Astrocyte (in vitro differentiated cells and primary cell): ENCODE measurements around the gene CIPC. TPM values are rescaled to one million over a fixed set of nuclear protein-coding genes. Genes with fewer than 3 reads are reported as not detected.

Experiments
- DNase-seq: peaks from one replicate; pipeline ENCODE4 v3.0.0-alpha.2; 2010; ENCODE audit warnings: low read depth
- FAIRE-seq: peaks from 2 replicates; lab custom pipeline; 2011; peaks lifted over from hg19 to GRCh38; lab: Jason Lieb, UNC
- H2AFZ ChIP-seq: 2 replicates; pipeline ENCODE4 v1.6.0; 2012; ENCODE audit warnings: low read depth, low read length, inconsistent platforms
- H3K27ac ChIP-seq: 2 replicates; pipeline ENCODE4 v1.5.1; 2011; ENCODE audit warnings: low read depth, low read length, inconsistent platforms
- H3K27me3 ChIP-seq: 2 replicates; pipeline ENCODE4 v1.6.0; 2011; ENCODE audit warnings: low read length, inconsistent platforms; ENCODE audit not compliant: insufficient read depth
- H3K36me3 ChIP-seq: 2 replicates; pipeline ENCODE4 v1.5.1; 2011; ENCODE audit warnings: low read length, inconsistent platforms; ENCODE audit not compliant: insufficient read depth
- H3K4me1 ChIP-seq: 2 replicates; pipeline ENCODE4 v1.5.1; 2011; ENCODE audit warnings: low read length, inconsistent platforms; ENCODE audit not compliant: insufficient read depth
- H3K4me2 ChIP-seq: 2 replicates; pipeline ENCODE4 v1.6.0; 2012; ENCODE audit warnings: low read length, inconsistent platforms
- H3K4me3 ChIP-seq: 2 replicates; pipeline ENCODE4 v1.5.1; 2011; ENCODE audit warnings: low read depth, mild to moderate bottlenecking, low read length, inconsistent platforms; ENCODE audit not compliant: insufficient read depth
- H3K79me2 ChIP-seq: 2 replicates; pipeline ENCODE4 v1.6.0; 2012; ENCODE audit warnings: mild to moderate bottlenecking, low read length, inconsistent platforms; ENCODE audit not compliant: insufficient read depth
- H3K9ac ChIP-seq: 2 replicates; pipeline ENCODE4 v1.6.0; 2012; ENCODE audit warnings: mild to moderate bottlenecking, low read length, inconsistent platforms
- H3K9me3 ChIP-seq: 2 replicates; pipeline ENCODE4 v1.5.1; 2012; ENCODE audit warnings: low read depth, mild to moderate bottlenecking, low read length, inconsistent platforms; ENCODE audit not compliant: insufficient read depth
- H4K20me1 ChIP-seq: 2 replicates; pipeline ENCODE4 v1.6.0; 2012; ENCODE audit warnings: low read length, inconsistent platforms; ENCODE audit not compliant: insufficient read depth
- H3K27ac Mint-ChIP-seq: one replicate; pipeline ENCODE4 v1.8.0; 2021; ENCODE audit warnings: mild to moderate bottlenecking, mixed read lengths; ENCODE audit not compliant: unreplicated experiment
- H3K27me3 Mint-ChIP-seq: one replicate; pipeline ENCODE4 v1.8.0; 2021; ENCODE audit warnings: low read depth, mixed read lengths; ENCODE audit not compliant: unreplicated experiment
- H3K36me3 Mint-ChIP-seq: one replicate; pipeline ENCODE4 v1.8.0; 2021; ENCODE audit warnings: low read depth, mixed read lengths; ENCODE audit not compliant: unreplicated experiment
- H3K4me1 Mint-ChIP-seq: one replicate; pipeline ENCODE4 v1.8.0; 2021; ENCODE audit warnings: low read depth, mixed read lengths; ENCODE audit not compliant: unreplicated experiment
- H3K4me3 Mint-ChIP-seq: one replicate; pipeline ENCODE4 v1.8.0; 2021; ENCODE audit warnings: mild to moderate bottlenecking, moderate library complexity, mixed read lengths; ENCODE audit not compliant: unreplicated experiment
- H3K9me3 Mint-ChIP-seq: one replicate; pipeline ENCODE4 v1.8.0; 2021; ENCODE audit warnings: mild to moderate bottlenecking, mixed read lengths; ENCODE audit not compliant: unreplicated experiment
- EZH2 ChIP-seq: IDR thresholded peaks from 2 replicates; pipeline ENCODE4 v1.6.1; 2012; ENCODE audit warnings: mild to moderate bottlenecking, low read length, inconsistent platforms; ENCODE audit not compliant: insufficient read depth
- total RNA-seq: library from RNA; stranded (reverse); gene quantifications from 2 replicates; pipeline ENCODE4 v1.2.1, GENCODE V29; 2021
- TF ChIP-seq, protein P1 (sequence below): IDR thresholded peaks from 2 replicates; pipeline ENCODE4 v1.5.1; 2011; ENCODE audit warnings: low read depth, mild to moderate bottlenecking, inconsistent platforms, low read length, moderate library complexity; ENCODE audit not compliant: insufficient read depth

Gene CIPC
- total RNA-seq, 1 donor from 2014 or later, result 20.2 TPM

DNA sequence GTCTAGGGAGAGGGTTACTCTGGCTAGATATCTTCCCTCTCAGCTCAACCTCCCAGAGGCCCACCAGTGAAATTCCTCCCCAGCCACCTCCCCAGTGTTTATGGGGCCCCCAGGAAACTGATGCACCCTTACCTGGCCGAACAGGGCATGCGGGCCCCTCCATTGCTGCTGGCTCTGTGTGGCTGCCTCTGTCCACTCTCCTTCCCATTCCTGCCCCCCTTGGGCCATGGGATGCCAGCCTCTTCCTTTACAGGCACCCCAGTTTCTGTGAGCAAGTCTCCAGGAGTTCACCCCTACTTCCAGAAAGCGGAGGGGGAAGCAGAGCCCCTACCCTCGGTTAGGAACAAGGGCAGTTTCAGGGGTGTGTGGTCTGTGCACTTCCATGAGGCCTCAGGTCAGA is 63.0 kb downstream of the CIPC start:
- Histone ChIP-seq H2AFZ (no peak overlapping the region), H3K4me3 (no peak overlapping the region), H3K27me3 (peaks cover 7% of the 10 kb centered on the region), H3K9me3 (no peaks in the 10 kb centered on the region), H4K20me1 (no peaks in the 10 kb centered on the region), H3K36me3 (no peaks in the 10 kb centered on the region), H3K79me2 (no peaks in the 10 kb centered on the region), H3K4me2 (no peak overlapping the region), H3K27ac (no peak overlapping the region), H3K9ac (no peak overlapping the region), H3K4me1 (peaks cover 6% of the 10 kb centered on the region)
- TF ChIP-seq, protein P1, sequence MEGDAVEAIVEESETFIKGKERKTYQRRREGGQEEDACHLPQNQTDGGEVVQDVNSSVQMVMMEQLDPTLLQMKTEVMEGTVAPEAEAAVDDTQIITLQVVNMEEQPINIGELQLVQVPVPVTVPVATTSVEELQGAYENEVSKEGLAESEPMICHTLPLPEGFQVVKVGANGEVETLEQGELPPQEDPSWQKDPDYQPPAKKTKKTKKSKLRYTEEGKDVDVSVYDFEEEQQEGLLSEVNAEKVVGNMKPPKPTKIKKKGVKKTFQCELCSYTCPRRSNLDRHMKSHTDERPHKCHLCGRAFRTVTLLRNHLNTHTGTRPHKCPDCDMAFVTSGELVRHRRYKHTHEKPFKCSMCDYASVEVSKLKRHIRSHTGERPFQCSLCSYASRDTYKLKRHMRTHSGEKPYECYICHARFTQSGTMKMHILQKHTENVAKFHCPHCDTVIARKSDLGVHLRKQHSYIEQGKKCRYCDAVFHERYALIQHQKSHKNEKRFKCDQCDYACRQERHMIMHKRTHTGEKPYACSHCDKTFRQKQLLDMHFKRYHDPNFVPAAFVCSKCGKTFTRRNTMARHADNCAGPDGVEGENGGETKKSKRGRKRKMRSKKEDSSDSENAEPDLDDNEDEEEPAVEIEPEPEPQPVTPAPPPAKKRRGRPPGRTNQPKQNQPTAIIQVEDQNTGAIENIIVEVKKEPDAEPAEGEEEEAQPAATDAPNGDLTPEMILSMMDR, result no peak
- TF ChIP-seq EZH2, result no peak
- DNase-seq (no peak), FAIRE-seq (no peak)
- Mint-ChIP-seq H3K27me3 (peaks cover 10% of the 10 kb centered on the region), H3K27ac (peak overlapping the region; percentile 7), H3K4me1 (peaks cover 3% of the 10 kb centered on the region), H3K9me3 (no peaks in the 10 kb centered on the region), H3K36me3 (no peaks in the 10 kb centered on the region), H3K4me3 (no peak overlapping the region)

Other genes starting within 250 kb of the CIPC start
- gene IRF2BPL, start 69.5 kb upstream of the CIPC start, total RNA-seq, result 42.7 and 55.3 TPM in 2 replicates
- gene ZDHHC22, start 43.5 kb downstream of the CIPC start, total RNA-seq, result 0.50 and 0.52 TPM in 2 replicates
- gene TMEM63C, start 83.5 kb downstream of the CIPC start, total RNA-seq, result 11.3 and 22.8 TPM in 2 replicates
- not detected in 2 replicates for gene NGB, start 172.9 kb downstream of the CIPC start, total RNA-seq
- gene POMT2, start 222.6 kb downstream of the CIPC start, total RNA-seq, result 50.2 and 53.4 TPM in 2 replicates
- gene GSTZ1, start 222.8 kb downstream of the CIPC start, total RNA-seq, result 17.6 and 18.0 TPM in 2 replicates